Parathyroid adenoma (tissue), 2 donors: Measurements from ENCODE around the gene CYP27A1.

Experiments
- H2AFZ ChIP-seq: fragments of 300-600 bp; sonication (generic); one replicate; pipeline ENCODE4 v1.7.0; 2017; ENCODE audit warnings: antibody characterized with exemption, mild to moderate bottlenecking
- H3K27ac ChIP-seq: fragments of 300-600 bp; sonication (generic); one replicate; pipeline ENCODE4 v1.7.0; 2017
- H3K27me3 ChIP-seq: fragments of 300-600 bp; sonication (generic); one replicate; pipeline ENCODE4 v1.7.0; 2017; ENCODE audit warnings: low read length; ENCODE audit not compliant: control insufficient read depth, insufficient read depth
- H3K36me3 ChIP-seq: fragments of 300-600 bp; sonication (generic); one replicate; pipeline ENCODE4 v1.7.0; 2017; ENCODE audit warnings: low read length; ENCODE audit not compliant: control insufficient read depth, insufficient read depth
- H3K4me1 ChIP-seq: fragments of 300-600 bp; sonication (generic); one replicate; pipeline ENCODE4 v1.7.0; 2017; ENCODE audit warnings: control low read depth
- H3K4me2 ChIP-seq: fragments of 300-600 bp; sonication (generic); one replicate; pipeline ENCODE4 v1.7.0; 2017; ENCODE audit warnings: low read length
- H3K4me3 ChIP-seq: fragments of 300-600 bp; sonication (generic); one replicate; pipeline ENCODE4 v1.7.0; 2017; ENCODE audit warnings: low read depth, low read length
- H3K79me2 ChIP-seq: fragments of 300-600 bp; sonication (generic); one replicate; pipeline ENCODE4 v1.7.0; 2017; ENCODE audit warnings: control low read depth
- H3K9ac ChIP-seq: fragments of 300-600 bp; sonication (generic); one replicate; pipeline ENCODE4 v1.7.0; 2017; ENCODE audit warnings: mild to moderate bottlenecking
- H3K9me3 ChIP-seq: fragments of 300-600 bp; sonication (generic); one replicate; pipeline ENCODE4 v1.7.0; 2017; ENCODE audit warnings: low read length; ENCODE audit not compliant: control insufficient read depth
- CTCF ChIP-seq: fragments of 300-600 bp; sonication (generic); IDR thresholded peaks from one replicate; pipeline ENCODE4 v1.7.0; 2017; ENCODE audit warnings: antibody characterized with exemption, mild to moderate bottlenecking
- donor health status: primary hyperparathyroidism.

The CYP27A1 gene

GRCh38 chr2:218812861-218813260 is 30.9 kb downstream of the CYP27A1 start:
- Histone ChIP-seq H3K27me3 (no peaks in the 10 kb centered on the region), H3K4me3 (no peak overlapping the region), H3K4me1 (no peaks in the 10 kb centered on the region), H3K9ac (no peak overlapping the region), H3K9me3 (no peaks in the 10 kb centered on the region), H3K27ac (no peak overlapping the region), H3K79me2 (no peaks in the 10 kb centered on the region), H3K4me2 (no peak overlapping the region), H3K36me3 (no peaks in the 10 kb centered on the region), H2AFZ (no peak overlapping the region)
- no peak for TF ChIP-seq CTCF

DNA sequence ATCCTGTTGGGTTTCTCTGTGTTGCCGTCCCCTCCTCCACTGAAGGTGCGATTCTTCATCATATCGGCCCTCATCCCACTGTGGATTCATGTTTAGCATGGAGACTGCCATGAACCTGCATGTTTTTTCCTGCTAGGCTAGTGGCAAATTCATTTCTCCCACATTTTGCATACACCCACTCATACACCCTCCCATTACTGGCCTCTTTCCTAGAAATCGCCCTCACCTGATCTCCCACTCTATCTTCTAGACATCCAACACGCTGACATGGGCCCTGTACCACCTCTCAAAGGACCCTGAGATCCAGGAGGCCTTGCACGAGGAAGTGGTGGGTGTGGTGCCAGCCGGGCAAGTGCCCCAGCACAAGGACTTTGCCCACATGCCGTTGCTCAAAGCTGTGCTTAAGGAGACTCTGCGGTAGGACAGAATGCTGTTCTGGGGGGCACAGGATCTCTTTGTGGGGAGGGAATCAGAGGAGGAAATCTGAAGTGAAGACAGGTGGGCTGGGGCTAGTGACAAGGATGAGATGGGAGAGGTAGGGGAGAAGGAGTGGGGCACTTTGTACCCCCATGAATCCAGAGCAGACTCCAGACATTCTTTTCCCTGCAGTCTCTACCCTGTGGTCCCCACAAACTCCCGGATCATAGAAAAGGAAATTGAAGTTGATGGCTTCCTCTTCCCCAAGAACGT is 32.0 kb downstream of the CYP27A1 start:
- Histone ChIP-seq H3K4me3 (no peak overlapping the region), H3K79me2 (no peaks in the 10 kb centered on the region), H3K27ac (no peak overlapping the region), H3K4me2 (no peak overlapping the region), H3K27me3 (no peaks in the 10 kb centered on the region), H3K36me3 (no peaks in the 10 kb centered on the region), H2AFZ (no peak overlapping the region), H3K9ac (no peak overlapping the region), H3K4me1 (no peaks in the 10 kb centered on the region), H3K9me3 (no peaks in the 10 kb centered on the region)
- no peak for TF ChIP-seq CTCF

- no peaks in the 10 kb centered on the region for H3K27me3 ChIP-seq
- no peak overlapping the region for H3K9ac ChIP-seq
- H3K36me3 ChIP-seq, result no peaks in the 10 kb centered on the region
- no peak overlapping the region for H3K4me3 ChIP-seq
- TF ChIP-seq CTCF, result no peak
- H3K27ac ChIP-seq, result no peak overlapping the region
- H3K9me3 ChIP-seq, result no peaks in the 10 kb centered on the region
- H3K79me2 ChIP-seq, result no peaks in the 10 kb centered on the region
- H3K4me1 ChIP-seq, result no peaks in the 10 kb centered on the region
- H2AFZ ChIP-seq, result no peak overlapping the region
- no peak overlapping the region for H3K4me2 ChIP-seq
Measured at GRCh38 chr2:218814540-218815243, 32.7 kb downstream of the CYP27A1 start.

DNA sequence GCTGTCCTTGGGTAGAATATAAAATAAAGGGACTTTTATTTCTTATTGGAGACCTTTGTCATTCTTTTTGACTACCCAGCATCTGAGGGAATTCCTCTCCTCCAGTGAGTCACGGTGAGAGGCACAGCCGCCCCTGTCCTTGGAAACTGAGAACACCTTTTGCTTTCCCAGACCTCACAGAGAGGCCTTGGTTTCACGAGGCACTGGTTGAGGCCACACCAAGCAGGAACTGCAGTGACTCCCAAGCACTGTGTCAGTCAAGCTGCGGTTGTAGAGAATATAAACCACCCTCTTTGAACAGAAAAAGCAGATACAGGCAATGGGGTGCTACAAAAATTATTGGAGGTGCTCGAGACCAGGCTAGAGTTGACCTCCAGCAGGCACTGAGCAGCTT is 33.3 kb downstream of the CYP27A1 start:
- Histone ChIP-seq H2AFZ (no peak overlapping the region), H3K27ac (no peak overlapping the region), H3K4me3 (no peak overlapping the region), H3K9ac (no peak overlapping the region), H3K4me1 (no peaks in the 10 kb centered on the region), H3K79me2 (no peaks in the 10 kb centered on the region), H3K27me3 (no peaks in the 10 kb centered on the region), H3K9me3 (no peaks in the 10 kb centered on the region), H3K4me2 (no peak overlapping the region), H3K36me3 (no peaks in the 10 kb centered on the region)
- no peak for TF ChIP-seq CTCF

DNA sequence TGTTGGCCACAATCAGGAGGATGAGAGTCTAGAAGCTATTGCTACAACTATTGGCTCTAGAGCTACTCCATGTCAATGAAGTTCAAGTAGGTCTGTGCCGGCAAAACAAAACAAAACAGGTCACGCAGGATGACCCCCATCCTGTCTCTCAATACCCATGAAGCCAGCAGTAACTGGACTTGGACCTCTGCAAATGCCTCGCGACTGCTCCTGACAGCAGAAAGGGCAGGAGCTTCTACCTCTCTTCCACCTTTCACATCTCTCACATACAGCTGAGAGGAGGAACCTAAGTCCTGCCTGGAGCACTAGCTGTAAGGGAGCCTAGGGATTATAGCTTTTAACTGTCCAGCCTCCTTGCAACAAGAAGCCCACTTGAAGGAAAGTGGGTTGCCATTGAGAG is 33.7 kb downstream of the CYP27A1 start:
- Histone ChIP-seq H3K27ac (no peak overlapping the region), H3K9me3 (no peaks in the 10 kb centered on the region), H3K79me2 (no peaks in the 10 kb centered on the region), H2AFZ (no peak overlapping the region), H3K36me3 (no peaks in the 10 kb centered on the region), H3K27me3 (no peaks in the 10 kb centered on the region), H3K4me3 (no peak overlapping the region), H3K9ac (no peak overlapping the region), H3K4me2 (no peak overlapping the region), H3K4me1 (no peaks in the 10 kb centered on the region)
- no peak for TF ChIP-seq CTCF
